ENCODE results near the gene IDH3G. TPM values are rescaled to one million over a fixed set of nuclear protein-coding genes. Genes with fewer than 3 reads are reported as not detected.

The IDH3G gene
- total RNA-seq, 1 donor from 2014 or later: 40.3 TPM

- Mint-ChIP-seq H3K27ac (no peak within 1 kb of the TSS), H3K4me1 (peaks cover 12% of the 10 kb centered on the region), H3K4me3 (peak within 1 kb of the TSS; percentile 33), H3K36me3 (no peaks in the 10 kb centered on the region), H3K9me3 (peaks cover 20% of the 10 kb centered on the region), H3K27me3 (ENCODE audit: insufficient read depth, low read depth) (no peaks in the 10 kb centered on the region)
- Histone ChIP-seq H3K9ac (no peak within 1 kb of the TSS), H4K20me1 (ENCODE audit: low read depth) (no peaks in the 10 kb centered on the region), H3K4me3 (no peak within 1 kb of the TSS), H3K4me2 (no peak within 1 kb of the TSS), H3F3A (ENCODE audit: low read depth) (no peaks in the 10 kb centered on the region), H3K27me3 (no peaks in the 10 kb centered on the region), H2AFZ (replicated peaks) (no peak within 1 kb of the TSS), H3K4me1 (no peaks in the 10 kb centered on the region), H3K9me3 (ENCODE audit: low read depth) (no peaks in the 10 kb centered on the region), H3K79me2 (ENCODE audit: low read depth) (no peaks in the 10 kb centered on the region), H3K27ac (no peak within 1 kb of the TSS), H3K36me3 (no peaks in the 10 kb centered on the region)
- DNase-seq (ENCODE audit: low spot score): peak; percentile 77
- no peak for TF ChIP-seq EZH2 (IDR thresholded peaks at IDR 0.05)
- TF ChIP-seq EZH2phosphoT487 (IDR thresholded peaks at IDR 0.05): no peak
- TF ChIP-seq CTCF (IDR thresholded peaks at IDR 0.05): peak; percentile 74
These were observed 30.0 kb downstream of the IDH3G start, which contains the start of gene PLXNB3 for GRCh38 chrX:153763989-153764755. TSS of gene PLXNB3 (plus strand) at chrX:153764249. CDS start at chrX:153765536, 1,287 bp downstream.

- H3K36me3 ChIP-seq: no peaks in the 10 kb centered on the region
- H3K27ac Mint-ChIP-seq: no peak overlapping the region
- no peaks in the 10 kb centered on the region for H3F3A ChIP-seq (ENCODE audit: low read depth)
- H3K4me3 ChIP-seq: no peak overlapping the region
- TF ChIP-seq CTCF (IDR thresholded peaks at IDR 0.05) (no peak), EZH2 (IDR thresholded peaks at IDR 0.05) (no peak), EZH2phosphoT487 (IDR thresholded peaks at IDR 0.05) (no peak)
- no peaks in the 10 kb centered on the region for H3K27me3 Mint-ChIP-seq (ENCODE audit: insufficient read depth, low read depth)
- H3K4me1 ChIP-seq: no peaks in the 10 kb centered on the region
- no peaks in the 10 kb centered on the region for H3K79me2 ChIP-seq (ENCODE audit: low read depth)
- H3K9me3 Mint-ChIP-seq: peaks cover 20% of the 10 kb centered on the region
- DNase-seq (ENCODE audit: low spot score): no peak
- no peaks in the 10 kb centered on the region for H3K36me3 Mint-ChIP-seq
- H3K4me2 ChIP-seq: no peak overlapping the region
- H3K4me3 Mint-ChIP-seq: peak overlapping the region; percentile 33
- no peaks in the 10 kb centered on the region for H3K9me3 ChIP-seq (ENCODE audit: low read depth)
- H3K9ac ChIP-seq: no peak overlapping the region
- H4K20me1 ChIP-seq (ENCODE audit: low read depth): no peaks in the 10 kb centered on the region
- no peaks in the 10 kb centered on the region for H3K27me3 ChIP-seq
- peaks cover 12% of the 10 kb centered on the region for H3K4me1 Mint-ChIP-seq
- no peak overlapping the region for H3K27ac ChIP-seq
- no peak overlapping the region for H2AFZ ChIP-seq (replicated peaks)
These were observed 30.8 kb downstream of the IDH3G start for GRCh38 chrX:153763298-153763932.

- Mint-ChIP-seq H3K36me3 (no peaks in the 10 kb centered on the region), H3K27ac (no peak overlapping the region), H3K4me3 (no peak overlapping the region), H3K9me3 (peaks cover 23% of the 10 kb centered on the region), H3K4me1 (peaks cover 12% of the 10 kb centered on the region), H3K27me3 (ENCODE audit: insufficient read depth, low read depth) (no peaks in the 10 kb centered on the region)
- no peak overlapping the region for H3K9ac ChIP-seq
- H3K4me3 ChIP-seq: no peak overlapping the region
- no peaks in the 10 kb centered on the region for H3K79me2 ChIP-seq (ENCODE audit: low read depth)
- no peaks in the 10 kb centered on the region for H3K4me1 ChIP-seq
- no peaks in the 10 kb centered on the region for H3K9me3 ChIP-seq (ENCODE audit: low read depth)
- no peak overlapping the region for H3K4me2 ChIP-seq
- no peaks in the 10 kb centered on the region for H4K20me1 ChIP-seq (ENCODE audit: low read depth)
- H3K27me3 ChIP-seq: no peaks in the 10 kb centered on the region
- TF ChIP-seq CTCF (IDR thresholded peaks at IDR 0.05) (no peak), EZH2phosphoT487 (IDR thresholded peaks at IDR 0.05) (no peak), EZH2 (IDR thresholded peaks at IDR 0.05) (no peak)
- no peaks in the 10 kb centered on the region for H3K36me3 ChIP-seq
- DNase-seq (ENCODE audit: low spot score): no peak
- no peaks in the 10 kb centered on the region for H3F3A ChIP-seq (ENCODE audit: low read depth)
- no peak overlapping the region for H3K27ac ChIP-seq
- H2AFZ ChIP-seq (replicated peaks): no peak overlapping the region
These were observed 31.5 kb downstream of the IDH3G start for GRCh38 chrX:153762626-153763173.

Measured in neural progenitor cell (in vitro differentiated cells).